NAMALWA (cell line): ENCODE measurements around the gene ZNF831.

ENCODE experiments used
- DNase-seq: peaks from one replicate; pipeline ENCODE4 v3.0.0-alpha.2; 2015; ENCODE audit warnings: low spot score

ZNF831 gene

GRCh38 chr20:59214606-59215547, 51.3 kb downstream of the ZNF831 start:
- no peak for DNase-seq

GRCh38 chr20:59217173-59217572, 53.6 kb downstream of the ZNF831 start:
- no peak for DNase-seq

- no peak for DNase-seq
Measured at GRCh38 chr20:59217794-59218280, 54.2 kb downstream of the ZNF831 start.

- no peak for DNase-seq
Measured at GRCh38 chr20:59219211-59219610, 55.6 kb downstream of the ZNF831 start.

GRCh38 chr20:59220161-59220560, 56.5 kb downstream of the ZNF831 start:
- no peak for DNase-seq

- no peak for DNase-seq
Measured at GRCh38 chr20:59221049-59221706, 57.6 kb downstream of the ZNF831 start.

- DNase-seq = no peak
Measured at GRCh38 chr20:59221707-59222252, 58.2 kb downstream of the ZNF831 start.

GRCh38 chr20:59222253-59223181, 58.9 kb downstream of the ZNF831 start:
- DNase-seq = peak; percentile 74

- no peak for DNase-seq
Measured at GRCh38 chr20:59223182-59223601, 59.6 kb downstream of the ZNF831 start.

GRCh38 chr20:59223750-59224149, 60.1 kb downstream of the ZNF831 start:
- DNase-seq = no peak

- no peak for DNase-seq
Measured at GRCh38 chr20:59224236-59224635, 60.6 kb downstream of the ZNF831 start.

GRCh38 chr20:59230385-59230784, 66.8 kb downstream of the ZNF831 start:
- no peak for DNase-seq

- no peak for DNase-seq
Measured at GRCh38 chr20:59231124-59231804, 67.6 kb downstream of the ZNF831 start.

- no peak for DNase-seq
Measured at GRCh38 chr20:59232618-59233017, 69.0 kb downstream of the ZNF831 start.

GRCh38 chr20:59235226-59235625, 71.6 kb downstream of the ZNF831 start:
- no peak for DNase-seq

- no peak for DNase-seq
Measured at GRCh38 chr20:59240006-59240405, 76.4 kb downstream of the ZNF831 start.

GRCh38 chr20:59242714-59243626, 79.3 kb downstream of the ZNF831 start:
- no peak for DNase-seq

GRCh38 chr20:59246691-59247400, 83.2 kb downstream of the ZNF831 start:
- no peak for DNase-seq
